A673 (cell line): Measurements from ENCODE around the gene PLA2G2E.

Experiments used
- EZH2 ChIP-seq: fragments of 200-600 bp; sonication (generic); IDR thresholded peaks from 2 replicates; pipeline ENCODE4 v1.6.1; 2017; ENCODE audit warnings: borderline replicate concordance, low read depth, mild to moderate bottlenecking, mixed read lengths, antibody characterized with exemption, low read length; ENCODE audit not compliant: poor library complexity, severe bottlenecking
- TF ChIP-seq, protein P1 (sequence below): fragments of 300-800, 200-600 bp; sonication (generic); conservative IDR thresholded peaks from 2 replicates; pipeline ENCODE4 v1.5.1; 2017; ENCODE audit warnings: low read depth, mild to moderate bottlenecking, antibody characterized with exemption, low read length, moderate library complexity, mixed read lengths

DNA sequence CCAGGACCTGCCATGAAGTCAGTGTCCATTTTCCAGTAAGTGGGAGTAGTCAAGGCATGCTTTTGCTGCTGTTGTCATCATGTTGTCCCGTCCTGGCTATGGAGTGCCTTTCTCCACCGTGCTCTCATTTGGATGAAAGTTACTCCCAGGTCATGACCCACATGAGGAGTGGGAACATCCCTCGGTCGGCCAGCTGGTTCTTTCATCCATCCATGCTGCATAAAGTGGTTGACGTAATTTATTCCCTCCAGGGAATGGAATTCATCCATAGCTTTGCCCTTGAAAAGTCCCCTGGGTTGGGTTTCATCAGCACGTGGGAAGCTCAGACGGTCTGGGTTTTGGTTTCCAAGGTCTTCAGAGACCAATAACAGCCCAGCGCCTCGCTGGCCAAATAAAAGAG lies 44.4 kb upstream of the PLA2G2E start:
- TF ChIP-seq, protein P1, sequence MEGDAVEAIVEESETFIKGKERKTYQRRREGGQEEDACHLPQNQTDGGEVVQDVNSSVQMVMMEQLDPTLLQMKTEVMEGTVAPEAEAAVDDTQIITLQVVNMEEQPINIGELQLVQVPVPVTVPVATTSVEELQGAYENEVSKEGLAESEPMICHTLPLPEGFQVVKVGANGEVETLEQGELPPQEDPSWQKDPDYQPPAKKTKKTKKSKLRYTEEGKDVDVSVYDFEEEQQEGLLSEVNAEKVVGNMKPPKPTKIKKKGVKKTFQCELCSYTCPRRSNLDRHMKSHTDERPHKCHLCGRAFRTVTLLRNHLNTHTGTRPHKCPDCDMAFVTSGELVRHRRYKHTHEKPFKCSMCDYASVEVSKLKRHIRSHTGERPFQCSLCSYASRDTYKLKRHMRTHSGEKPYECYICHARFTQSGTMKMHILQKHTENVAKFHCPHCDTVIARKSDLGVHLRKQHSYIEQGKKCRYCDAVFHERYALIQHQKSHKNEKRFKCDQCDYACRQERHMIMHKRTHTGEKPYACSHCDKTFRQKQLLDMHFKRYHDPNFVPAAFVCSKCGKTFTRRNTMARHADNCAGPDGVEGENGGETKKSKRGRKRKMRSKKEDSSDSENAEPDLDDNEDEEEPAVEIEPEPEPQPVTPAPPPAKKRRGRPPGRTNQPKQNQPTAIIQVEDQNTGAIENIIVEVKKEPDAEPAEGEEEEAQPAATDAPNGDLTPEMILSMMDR: no peak
- no peak for TF ChIP-seq EZH2
